GM12892 (cell line): ENCODE results near the gene EFS.

Experiments used
- POLR2A ChIP-seq: IDR thresholded peaks from 2 replicates; pipeline ENCODE4 v1.6.1; 2011; ENCODE audit warnings: low read depth, low read length, control low read depth
- POLR2AphosphoS5 ChIP-seq: IDR thresholded peaks from 2 replicates; pipeline ENCODE4 v1.6.1; 2011; ENCODE audit warnings: low read depth, low read length, control low read depth
- TAF1 ChIP-seq: IDR thresholded peaks from 2 replicates; pipeline ENCODE4 v1.6.1; 2011; ENCODE audit warnings: low read depth, mild to moderate bottlenecking, control low read depth, low read length, borderline replicate concordance

GRCh38 chr14:23354990-23355389 lies 10.0 kb downstream of the EFS start:
- TF ChIP-seq POLR2A (no peak), POLR2AphosphoS5 (no peak), TAF1 (no peak)
